ENCODE measurements around the gene TSPO2.

- TF ChIP-seq YY1 (IDR thresholded peaks at IDR 0.05; ENCODE audit: insufficient read depth, insufficient read length) (no peak), ZNF274 (IDR thresholded peaks at IDR 0.05; ENCODE audit: low read depth, low read length) (no peak), SUZ12 (IDR thresholded peaks at IDR 0.05; ENCODE audit: extremely low read depth, insufficient read depth, insufficient read length) (no peak)
Observed at GRCh38 chr6:41077536-41077935, 35.3 kb downstream of the TSPO2 start.

Measured in NT2/D1 (cell line).